HG02970 (cell line): ENCODE results near the gene COA4.

Experiments used
- ATAC-seq: cut with Tn5 transposase; IDR thresholded peaks from one replicate; pipeline ENCODE4 v1.9.1; 2021; ENCODE audit warnings: mild to moderate bottlenecking, moderate library complexity, moderate number of reproducible peaks; ENCODE audit not compliant: unreplicated experiment, low FRiP score

The COA4 gene

GRCh38 chr11:73866586-73866996, 10.1 kb downstream of the COA4 start:
- no peak for ATAC-seq

GRCh38 chr11:73866095-73866579, 10.5 kb downstream of the COA4 start:
- ATAC-seq, result no peak

GRCh38 chr11:73862986-73863385, 13.7 kb downstream of the COA4 start:
- ATAC-seq, result no peak

GRCh38 chr11:73860202-73860601, 16.4 kb downstream of the COA4 start:
- no peak for ATAC-seq

- ATAC-seq, result no peak
These were observed 17.0 kb downstream of the COA4 start for GRCh38 chr11:73859671-73860070.

GRCh38 chr11:73856031-73856567, 20.5 kb downstream of the COA4 start:
- ATAC-seq, result no peak

GRCh38 chr11:73854680-73855079, 22.0 kb downstream of the COA4 start:
- no peak for ATAC-seq

- ATAC-seq, result no peak
These were observed 24.6 kb downstream of the COA4 start for GRCh38 chr11:73852049-73852448.

GRCh38 chr11:73851046-73851764, 25.4 kb downstream of the COA4 start:
- ATAC-seq, result no peak

- no peak for ATAC-seq
These were observed 37.6 kb downstream of the COA4 start for GRCh38 chr11:73839123-73839457.

GRCh38 chr11:73838443-73839122, 38.1 kb downstream of the COA4 start:
- no peak for ATAC-seq

- no peak for ATAC-seq
These were observed 43.6 kb downstream of the COA4 start for GRCh38 chr11:73833067-73833466.

GRCh38 chr11:73830261-73830660, 46.4 kb downstream of the COA4 start:
- ATAC-seq, result no peak
